HG03064 (cell line): ENCODE data around the gene AHI1.
A peak's percentile ranks its signal among the peaks of the same experiment; 100 is the strongest.

Source experiments
- ATAC-seq: cut with Tn5 transposase; IDR thresholded peaks from one replicate; pipeline ENCODE4 v1.9.1; 2021; ENCODE audit warnings: low read depth; ENCODE audit not compliant: unreplicated experiment

The AHI1 gene

DNA sequence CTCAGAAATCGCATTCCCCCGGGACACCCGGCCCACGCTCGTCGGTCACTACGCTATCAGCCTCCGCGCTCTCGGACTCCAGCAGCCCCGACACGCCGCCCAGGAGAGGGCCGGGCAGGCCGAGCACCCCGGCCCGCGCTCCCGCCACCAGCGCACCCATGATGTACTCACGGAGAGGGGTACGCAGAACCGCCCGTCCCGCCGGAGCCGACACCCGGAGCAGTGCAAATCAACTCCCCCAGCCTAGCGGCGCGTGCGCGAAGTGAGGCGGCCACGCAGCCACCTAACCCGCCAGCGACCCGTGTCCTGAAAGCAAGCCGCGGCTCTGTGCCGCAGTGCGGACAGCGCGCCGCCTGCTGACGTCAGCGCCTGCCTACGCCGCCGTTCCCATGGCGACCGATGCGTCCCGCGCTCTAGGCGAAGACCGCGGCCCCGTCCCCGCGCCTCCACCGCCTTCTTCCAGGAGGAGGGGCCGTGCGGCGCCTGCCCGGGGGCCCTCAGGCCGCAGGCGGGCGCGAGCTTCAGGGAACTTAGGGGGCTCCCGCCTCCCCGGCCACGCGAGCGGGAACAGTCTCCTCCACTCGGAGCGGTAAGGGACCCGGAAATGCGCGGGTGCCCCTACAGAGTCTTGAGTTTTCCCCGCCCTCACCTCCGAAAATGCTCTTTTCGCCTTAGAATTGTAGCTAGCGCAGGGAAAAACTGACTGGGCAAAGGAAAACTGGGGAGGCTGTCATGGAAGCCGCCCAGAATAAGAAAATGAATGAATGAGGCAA, at the start of gene AHI1:
AHI1 (minus strand) TSS at position 329 of the 773 bp plus-strand sequence. CDS start 5,503 bp downstream, outside the sequence.
- ATAC-seq = peak; percentile 95

DNA sequence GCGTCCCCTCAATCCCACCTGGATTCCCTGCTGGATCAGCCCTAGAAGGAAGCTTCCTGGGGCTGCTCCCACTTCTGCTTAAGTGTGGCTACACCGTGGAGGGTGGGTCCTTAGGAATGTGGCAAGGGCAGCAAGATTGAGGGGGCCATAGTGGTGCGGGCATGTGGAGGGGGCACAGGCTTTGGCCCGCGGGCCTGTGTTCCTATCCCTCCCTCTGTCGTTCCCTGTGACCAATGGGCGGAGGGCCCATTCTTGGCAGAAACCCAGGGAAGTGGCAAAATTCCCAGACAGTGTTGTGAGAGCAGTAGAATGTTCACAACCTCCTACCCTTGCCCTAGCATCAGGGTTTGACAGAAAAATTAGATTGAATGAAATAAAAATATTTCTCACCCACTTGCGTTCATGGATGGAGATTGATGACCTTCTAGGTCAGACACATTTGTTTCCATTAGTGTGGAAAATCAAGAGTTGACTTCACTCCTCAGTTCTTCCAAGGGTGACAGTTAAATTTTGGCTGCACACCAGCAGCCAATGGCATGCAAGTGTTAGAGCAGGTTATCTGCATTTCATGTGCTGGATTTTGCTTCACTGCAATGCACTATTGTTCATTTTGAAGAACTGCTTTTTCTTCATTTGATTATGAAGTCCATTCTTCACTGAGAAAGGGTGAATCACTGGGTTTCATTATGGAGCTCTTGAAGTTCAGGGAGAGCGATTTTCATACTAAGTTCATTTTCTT, 49.3 kb upstream of the AHI1 start:
- no peak for ATAC-seq

DNA sequence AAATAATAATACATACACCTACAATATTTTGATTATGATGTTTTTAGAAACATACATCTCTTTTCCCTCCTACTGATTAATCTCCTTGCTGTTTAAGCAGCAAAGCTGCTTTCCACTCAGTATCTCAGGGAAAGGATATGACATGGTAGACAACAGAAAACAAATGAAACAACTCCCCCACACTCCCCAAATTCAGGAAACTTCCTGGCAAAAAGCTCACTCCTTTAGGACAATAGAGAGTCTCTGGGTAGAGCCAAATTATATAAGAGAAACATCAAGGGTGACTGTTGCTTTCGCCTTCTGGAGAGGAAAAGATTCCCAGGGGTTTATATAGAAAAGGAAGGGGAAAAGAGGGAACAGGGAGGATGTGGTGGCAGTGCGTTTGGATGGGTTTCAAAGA, 48.7 kb upstream of the AHI1 start:
- ATAC-seq = no peak

- no peak for ATAC-seq
These were observed 42.8 kb upstream of the AHI1 start for GRCh38 chr6:135540207-135540840.

DNA sequence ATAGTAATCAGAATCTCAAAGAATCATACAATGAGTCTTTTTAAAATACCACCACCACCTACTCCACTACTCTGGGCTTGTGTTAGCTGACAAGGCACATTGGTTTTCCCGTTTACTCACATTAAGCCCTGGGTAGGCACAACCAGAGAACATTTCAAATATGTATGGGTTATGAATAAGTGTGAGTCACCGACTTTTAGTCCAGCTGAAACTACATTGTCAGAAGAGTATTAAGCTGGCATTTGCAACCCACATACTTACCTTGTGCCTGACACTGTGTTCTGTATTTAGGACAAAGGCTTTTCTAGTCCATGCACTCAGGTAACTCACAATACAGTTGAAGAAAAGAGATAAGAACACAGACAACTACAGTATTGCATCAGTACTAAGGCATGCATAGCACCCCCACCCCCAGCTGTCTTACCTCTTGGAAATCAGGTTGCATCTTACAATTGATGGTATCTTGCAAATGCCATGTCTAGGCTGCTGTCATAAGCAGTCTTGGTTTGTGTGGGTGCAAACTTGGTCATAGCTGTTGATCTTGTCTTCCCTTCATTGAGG, 40.3 kb upstream of the AHI1 start:
- no peak for ATAC-seq

DNA sequence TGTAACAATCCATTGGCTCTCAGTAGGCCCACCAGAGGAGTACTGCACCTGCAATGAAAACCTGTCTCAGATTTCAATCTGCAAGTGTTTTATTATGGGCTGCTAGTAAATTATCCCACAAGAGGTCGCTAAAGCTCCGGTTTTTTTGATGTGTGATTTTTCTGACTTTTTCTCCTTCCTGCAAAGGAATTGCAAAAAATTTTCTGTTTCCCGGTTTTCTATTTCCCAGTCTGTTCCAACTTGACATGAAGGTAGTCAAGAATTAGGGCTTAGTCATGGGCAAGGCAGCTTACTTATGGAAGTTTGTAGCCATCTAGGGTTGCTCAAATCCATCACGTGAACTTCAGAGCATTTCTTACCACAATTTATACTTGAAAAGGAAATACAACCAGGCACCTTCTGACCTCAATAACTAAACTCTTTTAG, 38.5 kb upstream of the AHI1 start:
- ATAC-seq = no peak

DNA sequence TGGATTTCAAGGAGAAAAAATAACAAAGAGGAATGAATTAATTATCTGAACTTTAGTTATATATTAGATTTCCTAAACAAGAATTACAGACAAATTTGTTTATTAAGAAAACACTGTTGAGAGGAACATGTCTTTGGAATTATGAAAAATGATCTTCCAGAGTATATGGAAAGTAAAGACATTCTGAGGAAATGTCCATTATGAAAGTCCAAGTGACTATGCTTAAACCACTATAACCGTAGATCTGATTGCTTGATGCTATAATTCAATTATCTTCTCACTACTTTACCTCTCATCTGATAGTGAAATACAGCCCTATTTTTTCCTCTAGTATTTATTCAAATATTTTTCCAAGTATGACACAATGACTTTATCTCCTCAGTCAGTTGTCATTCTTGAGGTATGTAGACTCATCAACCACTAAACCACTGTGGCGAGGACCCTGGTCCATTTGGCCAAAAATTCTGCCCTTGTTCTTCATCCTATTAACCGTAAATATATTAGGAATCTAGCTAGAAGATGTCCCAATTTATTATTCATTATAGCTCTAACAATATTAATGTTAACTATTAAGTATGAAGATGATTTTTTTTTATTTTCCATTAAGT, 37.3 kb upstream of the AHI1 start:
- ATAC-seq = no peak

DNA sequence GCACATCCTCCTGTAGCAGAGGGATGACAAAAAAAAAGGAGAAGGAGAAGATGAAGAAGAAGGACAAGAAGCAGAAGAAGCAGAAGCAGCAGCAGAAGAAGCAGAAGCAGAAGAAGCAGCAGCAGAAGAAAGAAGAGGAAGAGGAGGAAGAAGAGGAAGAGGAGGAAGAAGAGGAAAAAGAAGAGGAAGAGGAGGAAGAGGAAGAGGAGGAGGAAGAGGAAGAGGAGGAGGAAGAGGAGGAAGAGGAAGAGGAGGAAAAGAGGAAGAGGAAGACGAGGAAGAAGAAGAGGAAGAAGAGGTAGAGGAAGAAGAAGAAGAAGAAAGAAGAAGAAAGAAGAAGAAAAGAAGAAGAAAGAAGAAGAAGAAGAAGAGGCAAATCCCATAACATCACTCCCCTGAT, 35.0 kb upstream of the AHI1 start:
- no peak for ATAC-seq

DNA sequence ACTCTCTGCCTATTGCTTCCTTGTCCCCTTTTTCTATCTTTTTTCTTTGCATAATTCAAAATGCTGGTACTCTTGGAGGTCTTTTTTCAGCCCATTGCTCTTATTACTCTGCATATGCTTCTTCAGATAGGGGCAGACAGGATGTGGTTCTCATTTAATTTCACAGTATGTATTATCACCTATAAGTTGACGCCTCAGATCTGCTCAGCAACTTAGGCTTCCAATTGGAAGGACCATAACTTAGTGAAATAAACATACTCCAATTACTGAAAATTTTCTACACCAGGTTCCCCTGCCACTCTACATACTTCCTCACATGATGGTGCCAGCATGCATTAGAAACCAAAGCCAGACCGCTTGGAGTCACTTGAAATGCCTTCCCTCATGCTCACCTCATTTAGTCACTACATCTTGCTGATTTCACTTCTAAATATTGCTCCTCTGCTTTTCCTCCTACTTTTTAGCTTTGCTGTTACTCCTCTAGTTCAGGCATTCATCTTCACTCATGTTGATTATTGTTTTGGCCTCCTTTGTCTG, 34.5 kb upstream of the AHI1 start:
- no peak for ATAC-seq

GRCh38 chr6:135530113-135530512, 32.6 kb upstream of the AHI1 start:
- no peak for ATAC-seq

- ATAC-seq = no peak
These were observed 30.4 kb upstream of the AHI1 start for GRCh38 chr6:135527960-135528249.

DNA sequence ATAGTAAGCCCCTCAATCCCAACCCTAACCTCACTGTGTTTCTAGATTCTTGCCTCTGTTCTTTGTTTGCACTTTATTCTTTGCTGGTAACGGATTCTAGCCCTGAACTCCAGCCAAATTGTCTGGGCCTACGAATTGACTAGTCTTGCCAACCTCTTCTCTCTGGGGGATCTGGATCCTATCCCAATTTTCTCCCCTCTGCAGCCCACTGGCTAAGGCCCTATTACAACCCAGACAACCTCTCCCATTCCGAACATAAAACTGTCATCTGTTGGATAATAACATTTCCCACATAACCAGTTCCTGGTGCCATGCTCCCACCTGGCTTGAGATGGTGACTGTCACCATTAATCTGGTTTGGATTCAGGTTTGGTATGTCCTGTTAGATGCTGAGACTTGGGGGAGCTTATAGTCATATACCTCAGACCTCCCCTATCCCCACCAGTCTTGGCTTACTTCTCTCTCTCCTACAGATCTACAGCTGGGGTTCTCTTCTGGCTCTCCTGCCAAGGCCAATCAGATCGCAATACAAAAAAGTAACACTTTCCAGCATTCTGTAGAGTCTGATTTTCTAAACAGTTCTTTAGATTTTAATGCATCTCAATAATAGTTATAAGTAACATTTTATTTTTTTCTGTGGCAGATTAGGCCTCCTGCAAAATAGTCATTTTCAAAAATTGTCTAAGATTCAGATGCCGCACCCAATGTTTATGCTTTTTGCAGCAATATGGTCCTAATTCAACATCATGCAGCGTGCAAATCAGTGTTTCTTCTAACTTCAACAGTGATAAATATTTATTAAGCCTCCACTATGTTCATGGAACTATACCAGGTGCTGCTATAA, 29.8 kb upstream of the AHI1 start:
- no peak for ATAC-seq

GRCh38 chr6:135525594-135525993, 28.1 kb upstream of the AHI1 start:
- ATAC-seq = no peak

DNA sequence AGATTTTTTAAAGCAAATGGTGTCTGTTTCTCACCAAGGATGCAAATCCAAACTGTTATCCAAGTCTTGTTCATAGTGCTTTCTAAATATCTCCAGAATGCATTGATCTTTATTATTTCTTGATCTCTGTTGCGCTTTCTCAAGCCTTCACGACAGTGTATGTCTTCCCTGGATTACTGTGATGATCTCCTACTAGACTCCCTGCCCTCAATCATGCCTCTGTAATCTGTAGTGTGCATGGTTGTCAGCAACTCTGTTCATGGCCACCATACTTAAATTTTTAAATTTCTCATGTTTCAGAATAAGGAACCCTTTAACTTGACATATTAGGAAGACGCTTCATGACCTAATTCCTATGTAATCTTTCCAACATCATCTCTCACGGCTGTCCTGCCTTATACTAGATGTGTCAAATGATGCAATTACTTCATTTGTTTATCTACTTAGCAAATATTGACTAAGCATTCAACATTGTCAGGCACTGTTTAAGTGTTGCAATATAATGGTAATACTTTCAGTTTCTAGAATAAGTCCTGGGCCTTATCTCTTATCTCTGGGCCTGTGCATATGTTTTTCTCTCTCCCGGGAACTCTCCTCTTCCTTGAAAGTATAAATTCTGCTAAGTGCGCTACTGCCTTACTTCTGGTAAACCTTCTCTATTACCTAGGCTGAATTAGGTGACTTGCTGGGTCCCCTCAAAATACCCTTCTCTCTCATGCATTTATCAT, 25.6 kb upstream of the AHI1 start:
- no peak for ATAC-seq

DNA sequence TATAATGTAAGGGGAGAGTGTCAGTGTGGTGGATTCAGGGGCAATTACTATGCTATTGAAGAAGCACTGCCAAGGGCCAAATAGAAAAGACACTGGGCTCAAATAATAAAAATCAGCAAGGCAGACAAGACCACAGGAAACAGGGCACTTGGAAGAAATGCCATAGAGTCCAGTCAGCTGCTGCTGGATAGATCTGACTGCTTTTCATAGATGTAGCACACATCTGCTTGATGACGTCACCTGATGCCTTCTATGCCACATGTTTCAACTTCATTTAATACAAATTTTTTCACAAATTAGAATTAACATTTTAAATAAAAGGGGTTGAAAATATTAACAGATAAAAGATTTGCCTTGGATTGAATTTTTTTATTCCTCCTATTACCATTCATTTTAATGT, 23.9 kb upstream of the AHI1 start:
- ATAC-seq = no peak

DNA sequence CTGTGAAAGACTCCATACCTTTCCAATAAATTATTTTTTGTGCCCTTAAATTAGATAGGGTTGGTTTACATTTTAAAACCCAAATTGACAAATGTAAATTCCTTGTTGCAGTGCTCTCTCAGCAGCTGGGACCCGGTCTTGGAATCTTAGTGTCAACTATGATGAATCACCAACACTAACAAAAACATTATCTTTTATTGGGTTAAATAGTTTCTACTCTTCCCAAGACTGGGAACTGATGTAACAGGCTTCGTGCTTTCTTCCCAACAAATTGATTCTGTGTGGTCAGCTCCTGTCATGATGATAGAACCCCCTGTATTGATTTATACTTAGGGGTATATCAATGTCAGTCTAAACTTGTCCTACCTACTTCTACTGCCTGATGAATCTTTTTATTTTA, 23.2 kb upstream of the AHI1 start:
- no peak for ATAC-seq

GRCh38 chr6:135519348-135519747, 21.8 kb upstream of the AHI1 start:
- no peak for ATAC-seq

- ATAC-seq = no peak
These were observed 20.0 kb upstream of the AHI1 start for GRCh38 chr6:135517527-135517926.

DNA sequence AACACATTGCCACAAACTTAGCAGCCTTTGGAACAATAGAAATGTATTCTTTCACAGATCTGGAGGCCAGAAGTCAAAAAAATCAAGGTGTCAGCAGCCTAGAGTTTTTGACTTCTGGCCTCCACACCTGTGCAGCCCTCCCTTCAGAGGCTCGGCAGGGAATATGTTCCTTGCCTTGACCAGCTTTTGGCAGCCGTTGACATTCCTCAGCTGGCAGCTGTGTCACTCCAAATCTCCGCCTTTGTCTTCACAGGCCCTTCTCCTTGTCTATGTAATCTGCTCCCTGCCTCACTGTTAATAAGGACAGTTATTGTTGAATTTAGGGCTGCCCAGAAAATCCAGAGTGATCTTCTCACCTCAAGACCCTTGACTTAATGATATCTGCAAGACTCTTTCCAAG, 17.2 kb upstream of the AHI1 start:
- ATAC-seq = no peak
